Pancreas (tissue), 10 donors: ENCODE measurements around the gene PTCD1. TPM values are rescaled to one million over a fixed set of nuclear protein-coding genes. Genes with fewer than 3 reads are reported as not detected.
A peak's percentile ranks its signal among the peaks of the same experiment; 100 is the strongest.
"Not testable (repeated sequence)": the region's sequence is repeated elsewhere in the genome, so short reads cannot be mapped to it uniquely, and the experiment has no call there.

ENCODE experiments used
- ATAC-seq, 4 donors: fragments of 200-7000 bp; cut with Tn5 transposase; one replicate each; pipeline versions ENCODE4 v1.8.0 to v1.9.1; 2020; ENCODE audit warnings: mild to moderate bottlenecking in 4 of 4, moderate library complexity in 4 of 4
- DNase-seq, 6 donors: peaks; one replicate each; pipeline ENCODE4 v3.0.0-alpha.2; 2020
- FAIRE-seq: peaks from 2 replicates; lab custom pipeline; 2012; peaks lifted over from hg19 to GRCh38; lab: Jason Lieb, UNC
- H3K27ac ChIP-seq, 4 donors: fragments of 200-600 bp; sonication (generic); 1 replicate in 3 of 4; 2 replicates in 1 of 4; pipeline versions ENCODE4 v1.5.0 to v1.8.0; 2020
- H3K27me3 ChIP-seq, 4 donors: fragments of 200-600 bp; one replicate each; pipeline ENCODE4 v1.8.0; 2021
- H3K36me3 ChIP-seq, 3 donors: fragments of 200-600 bp; sonication (generic) in 1 of 3; one replicate each; pipeline versions ENCODE4 v1.5.0 to v1.8.0; 2020 to 2021
- H3K4me1 ChIP-seq, 3 donors: fragments of 200-600 bp; one replicate each; pipeline ENCODE4 v1.8.0; 2021
- H3K4me3 ChIP-seq, 4 donors: fragments of 200-600 bp; sonication (generic) in 2 of 4; one replicate each; pipeline versions ENCODE4 v1.5.0 to v1.8.0; 2020 to 2021
- H3K9me3 ChIP-seq, 4 donors: fragments of 200-600 bp; one replicate each; pipeline ENCODE4 v1.8.0; 2021
- WGBS, 2 donors: extraction: QIAGEN DNeasy Blood & Tissue Kit; methylation state at CpG; one replicate each; pipeline ENCODE4 v1.1.7; 2013; 5-methylcytosine and 5-hydroxymethylcytosine counted together
- intact Hi-C, 3 donors: fragments of 100-400 bp; cut with DNase I; formaldehyde crosslinking; loops; one replicate each; pipeline versions ENCODE4 v1.11.1 to v1.14.2; 2022
- polyA plus RNA-seq, 2 donors: library from polyadenylated mRNA; stranded (reverse); fragments of 200-250 nt; gene quantifications; one replicate each; pipeline ENCODE4 v1.2.3, GENCODE V29; 2013
- total RNA-seq, 6 donors: library from RNA; stranded (reverse); fragmentation: NEBNext Ultra II Directional in 4 of 6; extraction: Animal tissue kit (Norgen Biotek cat#: 25700) in 4 of 6; gene quantifications; one replicate each; pipeline versions ENCODE4 v1.2.1 to v1.2.4, GENCODE V29; 2021 to 2023
- TF ChIP-seq, protein P1 (sequence below), 4 donors: fragments of 200-600 bp; sonication (generic) in 3 of 4; IDR thresholded peaks; one replicate each; pipeline versions ENCODE4 v1.5.0 to v1.8.0; 2021; ENCODE audit warnings: antibody characterized with exemption in 4 of 4
- donor health status: healthy with polysubstance abuse.
- donor health status: DM: no; HTN: no; CAD: no; lungs with moderate emphysema.
- donor health status: DM: no; HTN: no; CAD: no.
- donor health status: control.
- donor health status: control.
- donor health status: Bipolar disorder and iron deficiency.
- donor health status: DM: yes; HTN: yes; CAD: no.
- donor health status: DM: no; HTN: no; CAD: no.
- donor health status: DM: no; HTN: no; CAD: no.
- donor health status: DM: yes; HTN: yes; CAD: no.

The PTCD1 gene
- total and polyA plus RNA-seq, 8 donors: 1.4 to 4.0 (median 2.5) TPM

DNA sequence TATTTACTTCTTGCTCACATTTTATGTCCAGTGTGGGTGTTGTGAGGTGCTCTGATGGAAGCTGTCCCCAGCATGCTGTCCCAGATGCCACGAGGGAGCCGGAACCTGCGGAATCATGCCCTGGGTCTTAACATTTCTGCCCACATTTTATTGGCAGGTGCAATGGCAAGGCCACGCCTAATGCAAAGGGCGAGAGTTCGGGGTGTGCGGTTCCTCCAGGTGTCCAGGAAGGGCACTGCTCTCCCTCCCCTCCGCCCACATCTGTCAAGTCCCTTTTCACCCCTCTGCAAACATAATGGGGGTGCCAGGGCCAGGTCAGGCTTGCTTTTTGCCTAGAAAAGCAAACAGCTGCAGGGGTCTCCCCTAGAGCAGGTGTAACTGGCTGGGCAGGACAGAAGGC is 46.6 kb downstream of the PTCD1 start:
- H3K27ac ChIP-seq: peak overlapping the region in 2 of 4 donors; percentile 67 to 69
- H3K27me3 ChIP-seq: no peaks in the 10 kb centered on the region
- FAIRE-seq (no peak), DNase-seq (no peak), ATAC-seq (no peak)
- intact Hi-C loops: no loop called here
- H3K9me3 ChIP-seq: no peaks in the 10 kb centered on the region
- peak overlapping the region in 3 of 4 donors; percentile 31 to 72 (median 68) for H3K4me3 ChIP-seq
- H3K4me1 ChIP-seq: peaks cover 0 to 6% (median 4%) of the 10 kb centered on the region in 3 donors
- TF ChIP-seq, protein P1, sequence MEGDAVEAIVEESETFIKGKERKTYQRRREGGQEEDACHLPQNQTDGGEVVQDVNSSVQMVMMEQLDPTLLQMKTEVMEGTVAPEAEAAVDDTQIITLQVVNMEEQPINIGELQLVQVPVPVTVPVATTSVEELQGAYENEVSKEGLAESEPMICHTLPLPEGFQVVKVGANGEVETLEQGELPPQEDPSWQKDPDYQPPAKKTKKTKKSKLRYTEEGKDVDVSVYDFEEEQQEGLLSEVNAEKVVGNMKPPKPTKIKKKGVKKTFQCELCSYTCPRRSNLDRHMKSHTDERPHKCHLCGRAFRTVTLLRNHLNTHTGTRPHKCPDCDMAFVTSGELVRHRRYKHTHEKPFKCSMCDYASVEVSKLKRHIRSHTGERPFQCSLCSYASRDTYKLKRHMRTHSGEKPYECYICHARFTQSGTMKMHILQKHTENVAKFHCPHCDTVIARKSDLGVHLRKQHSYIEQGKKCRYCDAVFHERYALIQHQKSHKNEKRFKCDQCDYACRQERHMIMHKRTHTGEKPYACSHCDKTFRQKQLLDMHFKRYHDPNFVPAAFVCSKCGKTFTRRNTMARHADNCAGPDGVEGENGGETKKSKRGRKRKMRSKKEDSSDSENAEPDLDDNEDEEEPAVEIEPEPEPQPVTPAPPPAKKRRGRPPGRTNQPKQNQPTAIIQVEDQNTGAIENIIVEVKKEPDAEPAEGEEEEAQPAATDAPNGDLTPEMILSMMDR (IDR thresholded peaks at IDR 0.05): no peak
- peaks cover 0 to 7% (median 5%) of the 10 kb centered on the region in 3 donors for H3K36me3 ChIP-seq
- 69 to 70% methylated on average over 8 of the region's 8 CpGs for WGBS, 2 donors

DNA sequence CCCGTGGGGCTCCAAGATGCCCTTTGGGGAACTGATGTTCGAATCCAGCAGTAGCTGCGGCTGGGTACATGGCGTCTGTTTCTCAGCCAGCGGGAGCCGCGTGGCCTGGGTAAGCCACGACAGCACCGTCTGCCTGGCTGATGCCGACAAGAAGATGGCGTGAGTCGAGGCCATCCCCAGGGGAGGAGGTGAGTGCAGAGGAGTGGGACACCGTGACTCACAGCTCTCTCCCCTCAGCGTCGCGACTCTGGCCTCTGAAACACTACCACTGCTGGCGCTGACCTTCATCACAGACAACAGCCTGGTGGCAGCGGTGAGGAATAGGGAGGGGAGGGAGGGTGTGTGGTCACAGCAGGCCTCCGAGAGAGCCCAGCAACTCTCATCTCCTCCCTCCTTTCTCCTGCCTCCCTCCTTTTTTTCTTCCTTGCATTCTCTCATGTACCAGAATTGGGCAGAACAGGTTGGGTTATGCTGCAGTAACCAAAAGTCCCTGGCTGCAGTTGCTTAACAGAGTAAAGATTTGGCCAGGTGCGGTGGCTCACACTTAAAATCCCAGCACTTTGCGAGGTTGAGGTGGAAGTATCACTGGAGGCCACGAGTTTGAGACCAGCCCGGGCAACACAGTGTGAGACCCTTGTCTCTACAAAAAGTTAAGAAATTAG is 47.5 kb downstream of the PTCD1 start:
- FAIRE-seq (no peak), ATAC-seq (no peak), DNase-seq (no peak)
- WGBS, 2 donors: 94 to 96% methylated on average over 23 of the region's 23 CpGs
- Histone ChIP-seq H3K4me1 (peaks cover 0 to 6% (median 4%) of the 10 kb centered on the region in 3 donors), H3K27me3 (no peaks in the 10 kb centered on the region), H3K9me3 (no peaks in the 10 kb centered on the region), H3K36me3 (peaks cover 0 to 11% (median 5%) of the 10 kb centered on the region in 3 donors), H3K27ac (no peak overlapping the region), H3K4me3 (no peak overlapping the region)
- intact Hi-C loops: no loop called here
- TF ChIP-seq, protein P1 (IDR thresholded peaks at IDR 0.05): no peak

DNA sequence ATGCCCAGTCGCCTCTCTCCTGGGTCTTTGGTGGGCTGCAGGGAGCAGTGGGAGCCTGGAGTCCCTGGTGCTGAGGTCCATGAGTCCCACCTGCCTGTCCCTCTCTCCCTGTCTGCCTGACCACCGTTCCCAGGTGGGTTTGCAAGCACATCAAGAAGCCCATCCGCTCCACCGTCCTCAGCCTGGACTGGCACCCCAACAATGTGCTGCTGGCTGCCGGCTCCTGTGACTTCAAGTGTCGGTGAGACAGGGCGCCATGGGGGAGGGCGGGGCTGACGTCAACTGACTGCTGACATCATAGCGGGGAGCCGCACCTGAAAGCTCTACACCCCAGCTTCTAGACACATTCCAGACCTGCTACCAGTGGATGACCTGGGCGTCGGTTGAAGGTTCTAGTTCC is 48.8 kb downstream of the PTCD1 start:
- H3K9me3 ChIP-seq: no peaks in the 10 kb centered on the region
- ATAC-seq: no peak

DNA sequence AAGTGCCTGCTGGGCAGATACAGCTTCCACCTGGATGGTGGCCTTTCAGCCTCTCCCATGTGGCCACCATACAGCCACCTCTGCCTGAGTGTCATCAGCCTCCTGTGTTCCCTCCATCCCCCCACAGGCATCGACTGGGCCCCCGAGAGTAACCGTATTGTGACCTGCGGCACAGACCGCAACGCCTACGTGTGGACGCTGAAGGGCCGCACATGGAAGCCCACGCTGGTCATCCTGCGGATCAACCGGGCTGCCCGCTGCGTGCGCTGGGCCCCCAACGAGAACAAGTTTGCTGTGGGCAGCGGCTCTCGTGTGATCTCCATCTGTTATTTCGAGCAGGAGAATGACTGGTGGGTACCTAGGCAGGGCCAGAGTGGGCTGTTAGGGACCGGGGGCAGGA is 50.7 kb downstream of the PTCD1 start:
- peaks cover 0 to 11% (median 5%) of the 10 kb centered on the region in 3 donors for H3K36me3 ChIP-seq
- H3K27me3 ChIP-seq: no peaks in the 10 kb centered on the region
- FAIRE-seq: no peak

More for the DNA sequence above, 48.8 kb downstream of the PTCD1 start:
- WGBS, 2 donors: 91 to 92% methylated on average over 13 of the region's 13 CpGs
- no peak for FAIRE-seq
- TF ChIP-seq, protein P1 (IDR thresholded peaks at IDR 0.05): no peak
- Histone ChIP-seq H3K4me3 (no peak overlapping the region), H3K27me3 (no peaks in the 10 kb centered on the region), H3K36me3 (peaks cover 0 to 11% (median 5%) of the 10 kb centered on the region in 3 donors), H3K27ac (no peak overlapping the region), H3K4me1 (peaks cover 0 to 6% (median 4%) of the 10 kb centered on the region in 3 donors)
- DNase-seq: no peak
- intact Hi-C loops: no loop called here

DNA sequence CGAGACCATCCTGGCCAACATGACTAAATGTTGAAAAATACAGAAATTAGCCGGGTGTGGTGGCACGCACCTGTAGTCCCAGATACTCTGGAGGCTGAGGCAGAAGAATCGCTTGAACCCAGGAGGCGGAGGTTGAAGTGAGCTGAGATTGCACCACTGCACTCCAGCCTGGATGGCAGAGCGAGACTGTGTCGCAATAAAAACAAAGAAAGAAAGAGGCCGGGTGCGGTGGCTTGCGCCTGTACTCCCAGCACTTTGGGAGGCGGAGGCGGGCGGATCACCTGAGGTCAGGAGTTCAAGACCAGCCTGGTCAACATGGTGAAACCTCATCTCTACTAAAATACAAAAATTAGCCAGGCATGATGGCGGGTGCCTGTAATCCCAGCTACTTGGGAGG is 51.4 kb downstream of the PTCD1 start:
- FAIRE-seq, H3K4me1 ChIP-seq, intact Hi-C loops, H3K4me3 ChIP-seq, H3K27ac ChIP-seq, H3K27me3 ChIP-seq, ATAC-seq, H3K9me3 ChIP-seq: not testable (repeated sequence)
- 94 to 96% methylated on average over 14 of the region's 14 CpGs for WGBS, 2 donors
- DNase-seq: peak in 1 of 6 donors; percentile 18
- peaks cover 0 to 11% (median 5%) of the 10 kb centered on the region in 3 donors for H3K36me3 ChIP-seq

More for the DNA sequence above, 50.7 kb downstream of the PTCD1 start:
- peak in 1 of 6 donors; percentile 58 for DNase-seq
- intact Hi-C loops: no loop called here
- no peak overlapping the region for H3K27ac ChIP-seq
- no peaks in the 10 kb centered on the region for H3K9me3 ChIP-seq
- TF ChIP-seq, protein P1 (IDR thresholded peaks at IDR 0.05): no peak
- H3K4me1 ChIP-seq: peaks cover 0 to 6% (median 0%) of the 10 kb centered on the region in 3 donors
- ATAC-seq: no peak
- WGBS, 2 donors: 95 to 96% methylated on average over 20 of the region's 20 CpGs
- no peak overlapping the region for H3K4me3 ChIP-seq
